Activated B cell treated with CpG ODN at 0.5 μM for 24 hours (primary cell): ENCODE data around the gene GLDN. TPM values are rescaled to one million over a fixed set of nuclear protein-coding genes. Genes with fewer than 3 reads are reported as not detected.

Experiments
- ATAC-seq: fragments of 200-7000 bp; cut with Tn5 transposase; one replicate; pipeline ENCODE4 v1.10.0; 2021; ENCODE audit warnings: low read depth, mild to moderate bottlenecking, moderate library complexity
- CTCF ChIA-PET: fragments of 350-600 bp; sonication (Branson Sonifier 250); formaldehyde crosslinking; loops from one replicate; lab custom pipeline; 2021; ENCODE audit warnings: antibody characterized with exemption; lab: Charles Lee
- POLR2A ChIA-PET: fragments of 350-600 bp; sonication (Branson Sonifier 250); formaldehyde crosslinking; loops from one replicate; lab custom pipeline; 2021; ENCODE audit warnings: antibody characterized with exemption; lab: Charles Lee
- DNase-seq: peaks from one replicate; pipeline ENCODE4 v3.0.0; 2022
- H3K27ac Mint-ChIP-seq: one replicate; pipeline ENCODE4 v1.8.0; 2020; ENCODE audit warnings: mixed read lengths
- H3K27me3 Mint-ChIP-seq: one replicate; pipeline ENCODE4 v1.8.0; 2021; ENCODE audit warnings: mixed read lengths
- H3K36me3 Mint-ChIP-seq: one replicate; pipeline ENCODE4 v1.8.0; 2021; ENCODE audit warnings: low read depth, mixed read lengths
- H3K4me1 Mint-ChIP-seq: one replicate; pipeline ENCODE4 v1.8.0; 2021; ENCODE audit warnings: mixed read lengths
- H3K4me3 Mint-ChIP-seq: one replicate; pipeline ENCODE4 v1.8.0; 2020; ENCODE audit warnings: mild to moderate bottlenecking, mixed read lengths
- H3K9me3 Mint-ChIP-seq: one replicate; pipeline ENCODE4 v1.8.0; 2020; ENCODE audit warnings: mixed read lengths
- intact Hi-C: fragments of 100-400 bp; cut with micrococcal nuclease; formaldehyde crosslinking; loops from one replicate; pipeline ENCODE4 v1.15.1; 2024
- total RNA-seq: library from RNA; stranded (reverse); gene quantifications from 2 replicates; pipeline ENCODE4 v1.2.3, GENCODE V29; 2022
- TF ChIP-seq, protein P1 (sequence below): fragments of 200-600 bp; IDR thresholded peaks from one replicate; pipeline ENCODE4 v1.8.0; 2022; ENCODE audit warnings: antibody characterized with exemption, mild to moderate bottlenecking

GLDN gene
- total RNA-seq, 1 donor from 2014 or later: not detected

DNA sequence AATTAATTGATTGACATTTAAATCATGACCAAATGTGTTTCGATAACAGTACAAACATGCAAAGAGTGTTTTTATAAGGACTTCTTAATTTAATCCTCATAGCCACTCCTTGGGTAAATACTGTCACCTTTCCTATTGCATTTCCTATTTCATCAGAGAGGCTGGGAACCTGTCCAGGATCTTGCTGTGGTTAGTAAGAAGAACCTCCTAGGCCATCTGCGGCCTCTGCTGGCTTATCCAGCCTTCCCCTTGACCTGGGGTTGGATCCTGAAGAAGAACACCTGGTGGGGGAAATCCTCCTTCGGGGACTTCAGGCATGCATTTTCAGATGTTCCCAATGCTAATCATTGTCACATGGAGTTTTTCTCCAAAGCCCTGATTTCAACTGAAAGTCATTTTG is 25.5 kb downstream of the GLDN start:
- POLR2A ChIA-PET: no interaction called here
- DNase-seq (no peak), ATAC-seq (no peak)
- no peaks in the 10 kb centered on the region for H3K36me3 Mint-ChIP-seq
- H3K27me3 Mint-ChIP-seq: no peaks in the 10 kb centered on the region
- TF ChIP-seq, protein P1, sequence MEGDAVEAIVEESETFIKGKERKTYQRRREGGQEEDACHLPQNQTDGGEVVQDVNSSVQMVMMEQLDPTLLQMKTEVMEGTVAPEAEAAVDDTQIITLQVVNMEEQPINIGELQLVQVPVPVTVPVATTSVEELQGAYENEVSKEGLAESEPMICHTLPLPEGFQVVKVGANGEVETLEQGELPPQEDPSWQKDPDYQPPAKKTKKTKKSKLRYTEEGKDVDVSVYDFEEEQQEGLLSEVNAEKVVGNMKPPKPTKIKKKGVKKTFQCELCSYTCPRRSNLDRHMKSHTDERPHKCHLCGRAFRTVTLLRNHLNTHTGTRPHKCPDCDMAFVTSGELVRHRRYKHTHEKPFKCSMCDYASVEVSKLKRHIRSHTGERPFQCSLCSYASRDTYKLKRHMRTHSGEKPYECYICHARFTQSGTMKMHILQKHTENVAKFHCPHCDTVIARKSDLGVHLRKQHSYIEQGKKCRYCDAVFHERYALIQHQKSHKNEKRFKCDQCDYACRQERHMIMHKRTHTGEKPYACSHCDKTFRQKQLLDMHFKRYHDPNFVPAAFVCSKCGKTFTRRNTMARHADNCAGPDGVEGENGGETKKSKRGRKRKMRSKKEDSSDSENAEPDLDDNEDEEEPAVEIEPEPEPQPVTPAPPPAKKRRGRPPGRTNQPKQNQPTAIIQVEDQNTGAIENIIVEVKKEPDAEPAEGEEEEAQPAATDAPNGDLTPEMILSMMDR: no peak
- H3K4me3 Mint-ChIP-seq: no peak overlapping the region
- CTCF ChIA-PET: no interaction called here
- H3K9me3 Mint-ChIP-seq: no peaks in the 10 kb centered on the region
- no peaks in the 10 kb centered on the region for H3K4me1 Mint-ChIP-seq
- intact Hi-C loops: no loop called here
- H3K27ac Mint-ChIP-seq: no peak overlapping the region

DNA sequence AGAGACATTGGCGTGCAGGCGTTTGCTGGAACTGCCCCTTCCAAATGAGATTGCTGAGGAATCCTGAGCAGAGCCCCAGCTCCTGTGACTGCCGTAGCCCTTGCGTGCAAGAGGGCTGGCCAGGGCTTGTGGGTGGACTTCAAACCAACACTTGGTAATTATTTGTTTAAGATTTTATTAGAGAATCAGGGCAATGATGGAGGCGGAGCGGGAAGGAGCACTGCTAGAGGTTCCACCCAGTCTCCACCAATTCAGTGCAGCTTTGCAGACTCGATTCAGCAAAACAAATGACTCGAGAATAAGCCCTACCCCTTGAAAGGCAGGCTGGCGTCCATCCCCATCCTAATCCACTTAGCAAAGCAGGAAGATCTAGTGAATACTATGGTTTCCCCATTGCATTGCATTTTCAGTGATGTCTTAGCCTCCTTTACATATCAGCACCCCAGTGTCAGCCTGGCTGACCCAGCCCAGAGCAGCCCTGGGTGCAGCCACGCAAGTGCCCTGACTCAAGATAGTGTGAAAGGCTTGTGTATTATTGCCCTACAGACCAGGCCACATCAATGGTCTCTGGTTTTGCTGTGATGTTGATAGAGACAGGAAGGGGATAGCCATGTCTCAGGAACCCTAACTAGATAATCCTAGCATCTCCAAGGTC is 26.0 kb downstream of the GLDN start:
- TF ChIP-seq, protein P1: no peak
- Mint-ChIP-seq H3K27ac (no peak overlapping the region), H3K4me3 (no peak overlapping the region), H3K27me3 (no peaks in the 10 kb centered on the region), H3K36me3 (no peaks in the 10 kb centered on the region), H3K9me3 (no peaks in the 10 kb centered on the region), H3K4me1 (no peaks in the 10 kb centered on the region)
- CTCF ChIA-PET: no interaction called here
- ATAC-seq: no peak
- intact Hi-C loops: no loop called here
- POLR2A ChIA-PET: no interaction called here
- no peak for DNase-seq

DNA sequence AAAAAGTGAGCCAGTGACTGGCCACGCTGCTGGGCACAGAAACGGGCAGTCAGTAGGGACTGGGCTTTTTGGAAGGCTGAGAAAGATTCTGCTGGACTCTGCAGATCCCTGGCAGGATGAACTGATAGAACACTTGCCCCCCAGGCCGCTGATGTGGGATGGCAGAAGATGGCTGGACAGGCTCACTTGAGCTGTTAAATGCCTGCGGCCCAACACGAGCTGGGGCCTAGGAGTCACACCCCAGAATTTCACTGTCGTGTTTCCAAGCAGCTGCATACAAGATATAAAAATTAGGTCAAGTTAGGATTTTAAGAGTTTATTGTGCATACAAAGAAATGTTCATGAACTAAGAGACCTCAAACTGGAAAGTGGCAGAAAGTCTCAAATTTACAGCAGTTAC is 26.9 kb downstream of the GLDN start:
- Mint-ChIP-seq H3K4me3 (no peak overlapping the region), H3K4me1 (no peaks in the 10 kb centered on the region), H3K27ac (no peak overlapping the region), H3K9me3 (no peaks in the 10 kb centered on the region), H3K36me3 (no peaks in the 10 kb centered on the region), H3K27me3 (no peaks in the 10 kb centered on the region)
- DNase-seq (no peak), ATAC-seq (no peak)
- TF ChIP-seq, protein P1: no peak
- POLR2A ChIA-PET: no interaction called here
- CTCF ChIA-PET: no interaction called here
- intact Hi-C loops: no loop called here

DNA sequence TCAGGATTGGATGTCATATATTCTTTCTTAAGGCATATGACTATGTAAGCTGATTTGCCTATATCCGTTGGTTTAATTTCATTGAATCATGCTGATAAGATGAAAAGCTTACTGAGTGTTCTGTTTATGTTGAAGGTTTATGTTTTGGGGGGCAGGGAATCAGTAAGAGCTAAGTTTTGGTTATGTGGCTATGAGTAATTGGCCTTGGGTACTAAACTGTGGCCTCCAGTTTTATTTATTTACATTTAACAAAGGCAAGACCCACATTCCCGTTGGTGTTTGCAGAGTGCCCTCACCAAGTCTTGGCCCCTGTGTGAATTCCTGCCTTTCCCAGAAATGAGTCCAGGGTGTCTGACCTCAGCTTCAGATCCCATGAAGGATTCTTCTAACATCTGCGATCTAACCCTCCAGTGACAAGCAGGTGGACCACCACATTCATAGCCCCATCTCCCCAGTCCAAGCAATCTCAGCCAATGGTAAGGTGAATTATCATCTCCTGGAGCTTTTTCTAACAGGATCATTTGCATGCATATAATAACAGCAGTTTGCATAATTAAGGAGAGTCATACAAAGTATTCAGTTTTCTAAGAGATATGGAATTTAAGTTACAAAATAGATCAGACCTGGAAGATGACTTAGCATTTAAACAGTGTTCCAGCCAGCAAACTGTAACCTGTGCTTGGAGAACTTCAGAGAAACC is 27.4 kb downstream of the GLDN start:
- H3K27me3 Mint-ChIP-seq: no peaks in the 10 kb centered on the region
- ChIA-PET CTCF (no interaction called here), POLR2A (no interaction called here)
- no peaks in the 10 kb centered on the region for H3K9me3 Mint-ChIP-seq
- no peak overlapping the region for H3K4me3 Mint-ChIP-seq
- DNase-seq (no peak), ATAC-seq (no peak)
- intact Hi-C loops: no loop called here
- TF ChIP-seq, protein P1: no peak
- no peak overlapping the region for H3K27ac Mint-ChIP-seq
- H3K36me3 Mint-ChIP-seq: no peaks in the 10 kb centered on the region
- H3K4me1 Mint-ChIP-seq: no peaks in the 10 kb centered on the region

DNA sequence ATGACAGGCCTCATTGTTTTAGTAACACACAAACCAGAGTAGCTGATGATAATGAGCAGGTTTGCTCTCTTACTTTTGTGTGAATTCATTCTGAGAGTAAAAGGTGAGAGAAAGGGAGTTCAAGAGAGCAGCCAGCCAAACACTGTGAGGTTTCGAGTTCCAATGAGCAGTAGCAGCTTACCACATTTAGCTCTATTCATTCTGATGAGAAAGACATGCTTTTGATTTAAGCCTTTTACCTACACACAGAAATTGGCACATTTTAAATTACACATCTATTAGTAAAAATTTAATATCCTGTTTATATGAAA is 28.0 kb downstream of the GLDN start:
- Mint-ChIP-seq H3K27ac (no peak overlapping the region), H3K4me3 (no peak overlapping the region), H3K4me1 (no peaks in the 10 kb centered on the region), H3K9me3 (no peaks in the 10 kb centered on the region), H3K36me3 (no peaks in the 10 kb centered on the region), H3K27me3 (no peaks in the 10 kb centered on the region)
- intact Hi-C loops: no loop called here
- DNase-seq: no peak
- POLR2A ChIA-PET: no interaction called here
- TF ChIP-seq, protein P1: no peak
- CTCF ChIA-PET: no interaction called here
- ATAC-seq: no peak
